Thymus (tissue), 11 donors: ENCODE measurements around the gene FRMD7. TPM values are rescaled to one million over a fixed set of nuclear protein-coding genes. Genes with fewer than 3 reads are reported as not detected.
"Not testable (repeated sequence)": the region's sequence is repeated elsewhere in the genome, so short reads cannot be mapped to it uniquely, and the experiment has no call there.

Experiments
- DNase-seq, 9 donors: peaks; one replicate each; pipeline ENCODE4 v3.0.0-alpha.2; 2013; ENCODE audit warnings: low spot score in 9 of 9, low read depth in 6 of 9, missing footprints in 1 of 9
- H3K27ac ChIP-seq, 2 donors: one replicate each; pipeline ENCODE4 v1.5.1; 2013; ENCODE audit warnings: control low read depth in 1 of 2, low read depth in 1 of 2, low read length in 1 of 2, mild to moderate bottlenecking in 1 of 2, moderate library complexity in 1 of 2
- H3K27me3 ChIP-seq, 2 donors: one replicate each; pipeline ENCODE4 v1.5.1; 2013; ENCODE audit warnings: low read length in 1 of 2; ENCODE audit not compliant: control insufficient read depth in 2 of 2, insufficient read depth in 1 of 2
- H3K36me3 ChIP-seq, 2 donors: one replicate each; pipeline ENCODE4 v1.5.1; 2013; ENCODE audit warnings: low read length in 1 of 2, mild to moderate bottlenecking in 1 of 2, moderate library complexity in 1 of 2; ENCODE audit not compliant: control insufficient read depth in 2 of 2, insufficient read depth in 2 of 2
- H3K4me1 ChIP-seq, 2 donors: one replicate each; pipeline ENCODE4 v1.5.1; 2013; ENCODE audit warnings: low read length in 2 of 2; ENCODE audit not compliant: control insufficient read depth in 2 of 2, insufficient read depth in 2 of 2
- H3K4me3 ChIP-seq, 2 donors: one replicate each; pipeline ENCODE4 v1.5.1; 2013; ENCODE audit warnings: low read length in 2 of 2, control low read depth in 1 of 2, mild to moderate bottlenecking in 1 of 2
- H3K9me3 ChIP-seq, 2 donors: one replicate each; pipeline ENCODE4 v1.5.1; 2013; ENCODE audit warnings: low read length in 1 of 2, mild to moderate bottlenecking in 1 of 2; ENCODE audit not compliant: control insufficient read depth in 2 of 2, insufficient read depth in 1 of 2
- WGBS: extraction: QIAGEN DNeasy Blood & Tissue Kit; methylation state at CpG from one replicate; pipeline ENCODE4 v1.1.7; 2013; 5-methylcytosine and 5-hydroxymethylcytosine counted together
- polyA plus RNA-seq: library from polyadenylated mRNA; stranded (reverse); fragments of 200-250 nt; gene quantifications from one replicate; pipeline ENCODE4 v1.2.3, GENCODE V29; 2013
- total RNA-seq: library from RNA; stranded (reverse); fragments of 120-200 nt; gene quantifications from one replicate; pipeline ENCODE4 v1.2.4, GENCODE V29; 2013
- donor health status: healthy.

FRMD7 gene
- total and polyA plus RNA-seq, 2 donors: under 0.01 to 0.02 TPM

DNA sequence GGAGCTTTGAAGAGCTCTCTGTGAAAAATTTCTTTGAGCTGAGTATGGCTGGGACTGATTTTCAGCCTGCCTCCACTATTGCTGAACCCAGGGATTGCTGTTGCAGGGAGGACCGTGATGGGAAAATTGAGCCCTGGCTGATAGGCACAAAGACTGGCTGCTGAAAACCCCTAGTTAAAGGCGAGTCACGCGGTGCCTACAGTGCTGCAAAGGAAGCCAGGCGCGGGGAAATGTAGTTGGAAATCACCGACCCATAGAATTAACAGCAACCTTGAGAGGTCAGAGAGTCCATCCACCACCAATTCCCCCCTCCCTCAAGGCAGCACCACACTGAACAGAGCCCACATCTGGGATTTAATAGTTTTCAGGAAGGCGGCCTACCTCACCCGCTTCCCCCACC, 26.0 kb downstream of the FRMD7 start:
- WGBS: 98% methylated on average over 9 of the region's 9 CpGs

DNA sequence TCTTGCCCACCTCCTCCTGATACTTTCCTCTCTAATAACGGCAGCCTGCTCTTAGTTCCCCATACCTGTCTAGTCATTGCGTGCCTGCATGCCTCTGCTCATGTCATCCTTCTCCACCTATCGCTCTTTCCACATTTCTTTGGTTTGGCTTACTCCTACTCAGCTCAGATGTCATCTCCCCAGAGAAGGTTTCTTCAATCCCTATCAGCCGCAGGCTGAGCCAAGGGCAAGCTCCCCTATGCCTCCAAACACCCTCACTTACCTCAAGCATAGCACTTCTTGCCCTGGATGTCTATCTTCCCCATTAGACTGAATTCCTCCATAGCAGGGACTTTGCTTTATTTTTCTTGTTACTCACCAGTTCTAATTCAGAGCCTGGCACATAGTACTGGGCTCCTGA, 26.6 kb downstream of the FRMD7 start:
- Histone ChIP-seq H3K27me3 (peaks cover 0 to 4% of the 10 kb centered on the region in 2 donors), H3K9me3 (no peaks in the 10 kb centered on the region), H3K4me3 (no peak overlapping the region), H3K36me3 (no peaks in the 10 kb centered on the region), H3K4me1 (no peaks in the 10 kb centered on the region), H3K27ac (no peak overlapping the region)
- DNase-seq: no peak
- WGBS: 95% methylated on average over 4 of the region's 4 CpGs

More for the DNA sequence above, 26.0 kb downstream of the FRMD7 start:
- DNase-seq: no peak
- H3K4me1 ChIP-seq: no peaks in the 10 kb centered on the region
- H3K4me3 ChIP-seq: no peak overlapping the region
- no peaks in the 10 kb centered on the region for H3K9me3 ChIP-seq
- no peaks in the 10 kb centered on the region for H3K36me3 ChIP-seq
- H3K27me3 ChIP-seq: peaks cover 0 to 4% of the 10 kb centered on the region in 2 donors
- H3K27ac ChIP-seq: no peak overlapping the region

DNA sequence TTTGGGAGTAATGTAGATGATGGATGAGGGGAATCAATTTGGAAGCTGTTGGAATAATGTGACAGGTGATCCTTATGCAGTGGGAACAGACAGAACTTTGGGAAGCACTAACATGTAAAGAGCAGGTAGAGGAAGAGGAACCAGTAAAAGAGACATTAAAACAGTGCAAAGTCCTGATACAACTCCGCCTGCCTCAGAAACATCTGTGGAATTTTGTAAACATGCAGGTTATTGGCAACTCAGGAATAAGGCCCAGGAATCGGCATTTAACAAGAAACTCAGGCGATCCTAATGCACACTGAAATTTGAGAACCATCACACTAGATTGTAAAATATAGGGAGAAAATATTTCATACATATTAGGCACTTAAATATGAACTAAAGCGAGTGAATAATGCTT, 29.1 kb downstream of the FRMD7 start:
- H3K9me3 ChIP-seq, H3K36me3 ChIP-seq, H3K4me1 ChIP-seq, DNase-seq, H3K4me3 ChIP-seq, H3K27me3 ChIP-seq, H3K27ac ChIP-seq: not testable (repeated sequence)
- WGBS: 97% methylated on average over 4 of the region's 4 CpGs

DNA sequence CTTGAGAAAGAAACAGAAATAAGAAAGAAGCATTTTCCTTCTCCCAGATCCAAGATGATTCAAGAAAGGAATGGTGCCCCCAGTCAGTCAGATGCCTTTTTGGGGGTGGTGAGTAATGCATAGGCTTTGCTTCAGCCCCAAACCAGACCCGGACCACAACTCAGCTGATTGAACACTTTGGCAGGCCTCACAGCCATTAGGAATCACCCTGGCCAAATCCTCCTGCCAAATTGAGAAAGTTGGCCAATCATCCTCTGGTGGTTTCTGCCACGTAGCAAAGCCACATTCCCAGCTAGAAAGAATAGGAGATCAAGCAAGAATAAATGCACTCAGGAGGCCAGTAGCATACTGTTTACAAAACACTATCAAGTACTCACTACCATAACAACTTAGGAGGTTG, 33.7 kb downstream of the FRMD7 start:
- Histone ChIP-seq H3K4me3 (no peak overlapping the region), H3K27me3 (no peaks in the 10 kb centered on the region), H3K27ac (no peak overlapping the region), H3K9me3 (no peaks in the 10 kb centered on the region), H3K4me1 (no peaks in the 10 kb centered on the region), H3K36me3 (no peaks in the 10 kb centered on the region)
- no peak for DNase-seq
- 94% methylated on average over 2 of the region's 2 CpGs for WGBS

DNA sequence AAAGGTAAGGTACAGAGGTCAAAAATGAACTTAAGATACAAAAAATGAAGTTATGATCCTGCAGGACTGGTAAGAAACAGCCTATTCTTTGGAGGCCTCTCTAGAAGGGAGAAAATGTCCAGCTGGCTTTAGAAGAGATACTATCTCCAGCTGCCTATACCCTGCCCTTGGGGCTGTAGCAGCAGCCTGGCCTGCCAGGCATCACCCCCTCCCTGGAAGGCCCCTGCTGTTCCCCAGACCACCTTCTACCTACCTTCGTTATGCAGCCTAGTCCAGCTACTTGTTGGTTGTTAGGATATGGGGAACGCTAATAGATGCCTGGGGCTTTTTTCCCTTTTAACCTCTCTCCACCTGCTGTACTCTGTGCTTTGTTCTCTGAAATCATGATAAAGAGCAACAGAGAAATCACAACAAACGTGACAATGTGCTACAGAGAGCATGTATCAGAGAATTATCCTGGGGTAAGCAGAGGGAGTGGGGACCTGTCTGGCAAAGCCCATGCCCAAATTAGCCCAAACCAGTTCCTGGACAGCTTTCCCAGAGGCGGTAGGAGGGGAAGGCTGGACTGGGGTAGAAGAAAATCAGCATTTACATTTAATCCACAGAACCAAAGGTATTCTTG, 34.5 kb downstream of the FRMD7 start:
- no peak for DNase-seq
- Histone ChIP-seq H3K4me3 (no peak overlapping the region), H3K27ac (no peak overlapping the region), H3K27me3 (no peaks in the 10 kb centered on the region), H3K36me3 (no peaks in the 10 kb centered on the region), H3K4me1 (no peaks in the 10 kb centered on the region), H3K9me3 (no peaks in the 10 kb centered on the region)
- WGBS: 96% methylated on average over 4 of the region's 4 CpGs

DNA sequence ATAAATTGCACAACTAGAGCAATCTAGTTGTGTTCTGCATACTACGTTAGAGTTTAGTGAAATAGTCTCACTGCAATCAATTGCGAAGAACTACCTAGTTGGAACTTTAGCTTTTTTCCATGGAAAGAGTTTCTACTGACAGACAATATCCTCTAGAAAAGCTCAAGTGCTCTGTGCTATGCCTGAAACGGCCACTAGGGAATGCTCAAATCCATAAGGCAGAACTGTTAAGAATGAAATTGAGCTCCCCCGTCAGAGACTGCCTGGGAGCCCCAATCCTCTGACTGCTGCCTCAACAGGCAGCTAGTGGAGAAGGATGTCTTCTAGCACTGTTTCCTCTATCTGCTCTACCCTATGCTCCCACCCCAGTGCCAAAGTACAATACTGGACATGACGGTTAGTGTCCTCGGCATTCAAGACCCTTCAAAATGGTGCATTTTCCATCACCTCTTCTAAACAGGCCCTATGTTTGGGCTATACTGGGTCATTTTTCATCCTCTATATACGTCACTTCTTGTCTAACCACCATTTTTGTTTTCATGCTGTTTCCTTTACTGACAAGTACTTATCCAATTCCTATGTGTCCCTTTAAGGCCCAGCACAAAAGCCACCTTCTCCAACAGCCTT, 35.3 kb downstream of the FRMD7 start:
- no peak overlapping the region for H3K27ac ChIP-seq
- no peaks in the 10 kb centered on the region for H3K36me3 ChIP-seq
- H3K4me1 ChIP-seq: no peaks in the 10 kb centered on the region
- H3K4me3 ChIP-seq: no peak overlapping the region
- peak; percentile 9 to 74 (median 32) for DNase-seq
- no peaks in the 10 kb centered on the region for H3K27me3 ChIP-seq
- 55% methylated on average over 7 of the region's 7 CpGs for WGBS
- no peaks in the 10 kb centered on the region for H3K9me3 ChIP-seq

DNA sequence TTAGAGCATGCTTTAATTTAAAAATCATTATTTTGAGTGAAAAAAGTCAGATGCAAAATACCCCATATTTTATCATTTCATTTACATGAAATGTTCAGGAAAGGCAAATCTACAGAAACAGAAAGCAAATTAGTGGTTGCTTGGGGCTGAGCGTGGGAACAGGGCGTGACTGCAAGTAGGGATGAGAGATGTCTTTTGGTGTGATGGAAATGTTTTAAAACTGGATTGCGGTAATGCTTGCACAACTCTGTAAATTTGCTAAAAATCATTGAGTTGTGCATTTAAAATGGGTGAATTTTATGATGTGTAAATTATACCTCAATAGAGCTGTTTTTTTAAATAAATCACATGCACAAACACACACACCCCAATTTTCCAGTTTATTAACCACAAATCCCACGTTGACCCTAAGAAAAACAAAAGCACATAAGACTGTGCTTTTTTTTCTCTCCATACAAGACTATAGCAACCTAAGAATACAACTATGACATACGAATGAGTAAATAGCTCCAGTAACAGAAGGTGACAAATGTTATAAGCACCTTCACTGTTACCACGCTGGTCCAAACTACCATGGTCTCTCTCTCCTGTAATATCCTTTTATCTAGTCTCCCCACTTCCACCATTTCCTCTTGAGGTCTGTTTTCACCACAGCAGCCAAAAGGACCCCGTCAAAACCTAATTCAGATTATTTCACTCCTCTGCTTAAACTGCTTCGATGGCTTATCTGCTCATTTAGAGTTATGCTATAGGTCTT, 37.2 kb downstream of the FRMD7 start:
- Histone ChIP-seq H3K27me3 (no peaks in the 10 kb centered on the region), H3K27ac (no peak overlapping the region), H3K4me1 (no peaks in the 10 kb centered on the region), H3K9me3 (no peaks in the 10 kb centered on the region), H3K36me3 (no peaks in the 10 kb centered on the region), H3K4me3 (no peak overlapping the region)
- 23% methylated on average over 8 of the region's 8 CpGs for WGBS
- DNase-seq: no peak

DNA sequence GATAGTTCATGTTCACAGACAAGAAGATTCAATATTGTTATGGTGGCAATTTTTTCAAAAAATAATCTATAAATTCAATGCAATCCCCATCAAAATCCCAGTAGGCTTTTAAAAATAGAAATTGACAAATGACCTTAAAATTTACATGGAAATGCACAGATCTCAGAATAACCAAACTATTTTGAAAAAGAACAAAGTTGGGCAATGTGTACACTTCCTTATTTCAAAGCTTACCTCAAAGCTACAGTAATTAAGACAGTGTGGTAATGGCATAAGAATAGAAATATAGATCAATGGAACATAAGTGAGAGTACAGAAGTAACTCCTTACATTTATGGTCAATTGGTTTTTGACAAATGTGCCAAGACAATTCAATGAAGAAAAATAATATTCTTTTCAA, 39.0 kb downstream of the FRMD7 start:
- DNase-seq: no peak
- Histone ChIP-seq H3K4me1 (no peaks in the 10 kb centered on the region), H3K27me3 (no peaks in the 10 kb centered on the region), H3K36me3 (no peaks in the 10 kb centered on the region), H3K9me3 (no peaks in the 10 kb centered on the region), H3K27ac (no peak overlapping the region), H3K4me3 (no peak overlapping the region)

DNA sequence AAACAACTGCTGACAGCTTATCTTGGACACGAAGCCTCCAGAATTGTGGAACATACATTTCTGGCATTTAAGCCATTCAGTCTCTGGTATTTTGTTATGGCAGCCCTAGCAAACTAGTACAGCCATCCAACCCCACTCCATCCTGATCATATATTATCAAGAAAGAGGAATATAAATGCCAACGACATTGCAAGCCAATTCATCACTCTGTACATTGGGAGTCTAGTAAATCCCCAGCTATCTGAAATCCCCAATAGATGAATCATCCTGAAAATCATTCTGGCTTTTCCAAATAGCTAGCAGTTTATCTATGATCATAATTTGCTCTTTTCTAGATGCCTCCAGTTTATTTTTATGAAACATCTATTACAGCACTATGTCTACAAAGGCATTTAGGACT, 41.1 kb downstream of the FRMD7 start:
- Histone ChIP-seq H3K4me1 (no peaks in the 10 kb centered on the region), H3K9me3 (no peaks in the 10 kb centered on the region), H3K4me3 (no peak overlapping the region), H3K27me3 (no peaks in the 10 kb centered on the region), H3K36me3 (no peaks in the 10 kb centered on the region), H3K27ac (no peak overlapping the region)
- DNase-seq: no peak
- WGBS: 90% methylated on average over 2 of the region's 2 CpGs
